Naive thymus-derived CD4-positive, alpha-beta T cell (primary cell): ENCODE data around the gene PIGT. TPM values are rescaled to one million over a fixed set of nuclear protein-coding genes. Genes with fewer than 3 reads are reported as not detected.

Experiments
- ATAC-seq: fragments of 150-1000 bp; cut with Tn5 transposase; 2 replicates; pipeline ENCODE4 v1.10.0; 2021; ENCODE audit warnings: mild to moderate bottlenecking, moderate library complexity
- CTCF ChIA-PET: fragments of 350-600 bp; sonication (Branson Sonifier 250); formaldehyde crosslinking; loops from one replicate; lab custom pipeline; 2021; ENCODE audit warnings: antibody characterized with exemption; lab: Charles Lee
- POLR2A ChIA-PET: fragments of 350-600 bp; sonication (Branson Sonifier 250); formaldehyde crosslinking; loops from one replicate; lab custom pipeline; 2021; ENCODE audit warnings: antibody characterized with exemption, inconsistent platforms; lab: Charles Lee
- DNase-seq, 9 donors: peaks; one replicate each; pipeline versions ENCODE4 v3.0.0 to v3.0.0-alpha.2; 2020 to 2022; ENCODE audit warnings: mixed read lengths in 1 of 9
- H3K27ac ChIP-seq: one replicate; pipeline ENCODE4 v1.7.0; 2013; ENCODE audit warnings: mild to moderate bottlenecking, low read depth, low read length, moderate library complexity
- H3K27me3 ChIP-seq, 2 donors: one replicate each; pipeline ENCODE4 v1.7.0; 2013; ENCODE audit warnings: low read length in 2 of 2, mild to moderate bottlenecking in 2 of 2, moderate library complexity in 2 of 2; ENCODE audit not compliant: control insufficient read depth in 2 of 2, insufficient read depth in 2 of 2
- H3K36me3 ChIP-seq, 3 experiments: 1 replicate in 2 of 3; 2 replicates in 1 of 3; pipeline ENCODE4 v1.7.0; 2013; ENCODE audit warnings: low read length in 3 of 3, mild to moderate bottlenecking in 3 of 3, moderate library complexity in 1 of 3; ENCODE audit not compliant: insufficient read depth in 3 of 3, control insufficient read depth in 2 of 3
- H3K4me1 ChIP-seq, 2 donors: one replicate each; pipeline ENCODE4 v1.7.0; 2013; ENCODE audit warnings: low read length in 2 of 2, mild to moderate bottlenecking in 2 of 2, moderate library complexity in 1 of 2; ENCODE audit not compliant: control insufficient read depth in 2 of 2, insufficient read depth in 2 of 2
- H3K4me3 ChIP-seq: 2 replicates; pipeline ENCODE4 v1.7.0; 2013; ENCODE audit warnings: mild to moderate bottlenecking, low read length
- H3K9me3 ChIP-seq, 3 experiments: 1 replicate in 2 of 3; 2 replicates in 1 of 3; pipeline ENCODE4 v1.7.0; 2013; ENCODE audit warnings: low read length in 3 of 3; ENCODE audit not compliant: control insufficient read depth in 2 of 3
- H3K27ac Mint-ChIP-seq, 9 donors: one replicate each; pipeline ENCODE4 v1.8.0; 2020 to 2022; ENCODE audit warnings: mixed read lengths in 9 of 9, mild to moderate bottlenecking in 8 of 9, moderate library complexity in 5 of 9, inconsistent platforms in 2 of 9
- H3K27me3 Mint-ChIP-seq, 5 donors: one replicate each; pipeline ENCODE4 v1.8.0; 2021 to 2022; ENCODE audit warnings: mixed read lengths in 5 of 5, mild to moderate bottlenecking in 1 of 5
- H3K36me3 Mint-ChIP-seq, 5 donors: one replicate each; pipeline ENCODE4 v1.8.0; 2020 to 2022; ENCODE audit warnings: mixed read lengths in 5 of 5, mild to moderate bottlenecking in 3 of 5, inconsistent platforms in 1 of 5
- H3K4me1 Mint-ChIP-seq, 7 donors: one replicate each; pipeline ENCODE4 v1.8.0; 2020 to 2022; ENCODE audit warnings: mixed read lengths in 7 of 7, mild to moderate bottlenecking in 3 of 7, inconsistent platforms in 1 of 7
- H3K4me3 Mint-ChIP-seq, 10 donors: one replicate each; pipeline ENCODE4 v1.8.0; 2020 to 2022; ENCODE audit warnings: mild to moderate bottlenecking in 10 of 10, mixed read lengths in 10 of 10, moderate library complexity in 6 of 10, inconsistent platforms in 2 of 10
- H3K9me3 Mint-ChIP-seq, 11 donors: one replicate each; pipeline ENCODE4 v1.8.0; 2020 to 2022; ENCODE audit warnings: mixed read lengths in 11 of 11, mild to moderate bottlenecking in 4 of 11, inconsistent platforms in 1 of 11, moderate library complexity in 1 of 11
- intact Hi-C, 2 donors: fragments of 100-400 bp; cut with micrococcal nuclease; formaldehyde crosslinking; loops; one replicate each; pipeline ENCODE4 v1.15.1; 2023
- polyA plus RNA-seq, 2 donors: library from polyadenylated mRNA; unstranded; fragments of 300-500 nt; fragmentation: Illumina TruSeq; gene quantifications; one replicate each; pipeline ENCODE4 v1.2.3, GENCODE V29; 2021
- total RNA-seq, 6 experiments: library from RNA in 5 of 6; stranded (reverse) in 5 of 6; gene quantifications; 1 replicate in 5 of 6; 2 replicates in 1 of 6; pipeline ENCODE4 v1.2.3 and lab custom pipeline; 2021 to 2026

Gene PIGT
- total and polyA plus RNA-seq, 7 experiments from 2014 or later = 78.7 to 140 (median 85.0) TPM

- ChIA-PET POLR2A (no interaction called here), CTCF (interaction anchor here (0.5 to 0.7 kb wide), 2 partner anchors 356 to 545 kb away, joined by 4 to 6 read pairs; no protein-coding TSS in a partner anchor)
- Histone ChIP-seq H3K4me1 (peaks cover 9 to 14% of the 10 kb centered on the region in 2 donors), H3K36me3 (no peaks in the 10 kb centered on the region), H3K27me3 (peaks cover 0 to 6% of the 10 kb centered on the region in 2 donors), H3K4me3 (no peak overlapping the region), H3K9me3 (no peaks in the 10 kb centered on the region), H3K27ac (no peak overlapping the region)
- intact Hi-C loops = no loop called here
- H3K36me3 Mint-ChIP-seq = peaks cover 0 to 16% (median 4%) of the 10 kb centered on the region in 5 donors
- H3K9me3 Mint-ChIP-seq = no peaks in the 10 kb centered on the region
- no peak overlapping the region for H3K27ac Mint-ChIP-seq
- DNase-seq (peak in 1 of 9 donors; percentile 45), ATAC-seq (peak; percentile 67)
- H3K4me3 Mint-ChIP-seq = no peak overlapping the region
- H3K27me3 Mint-ChIP-seq = peaks cover 0 to 37% (median 6%) of the 10 kb centered on the region in 5 donors
- H3K4me1 Mint-ChIP-seq = peaks cover 13 to 37% (median 27%) of the 10 kb centered on the region in 7 donors
Observed at GRCh38 chr20:45445805-45446562, 30.0 kb downstream of the PIGT start.

GRCh38 chr20:45448270-45448669 is 32.3 kb downstream of the PIGT start:
- no peak overlapping the region for H3K4me3 ChIP-seq
- no peak overlapping the region for H3K27ac ChIP-seq
- intact Hi-C loops = no loop called here
- H3K4me1 ChIP-seq = peaks cover 9 to 14% of the 10 kb centered on the region in 2 donors
- no peaks in the 10 kb centered on the region for H3K9me3 Mint-ChIP-seq
- peaks cover 13 to 33% (median 27%) of the 10 kb centered on the region in 7 donors for H3K4me1 Mint-ChIP-seq
- POLR2A ChIA-PET = no interaction called here
- DNase-seq = no peak
- CTCF ChIA-PET = interaction anchor here (0.6 to 2.4 kb wide), 2 partner anchors 32 to 75 kb away, joined by 3 to 13 read pairs; partner anchors contain the start of gene PIGT
- H3K27ac Mint-ChIP-seq = no peak overlapping the region
- H3K27me3 Mint-ChIP-seq = peaks cover 0 to 37% (median 6%) of the 10 kb centered on the region in 5 donors
- ATAC-seq = no peak
- peaks cover 0 to 6% of the 10 kb centered on the region in 2 donors for H3K27me3 ChIP-seq
- H3K36me3 ChIP-seq = no peaks in the 10 kb centered on the region
- H3K4me3 Mint-ChIP-seq = no peak overlapping the region
- no peaks in the 10 kb centered on the region for H3K9me3 ChIP-seq
- H3K36me3 Mint-ChIP-seq = peaks cover 0 to 19% (median 4%) of the 10 kb centered on the region in 5 donors

- Histone ChIP-seq H3K27ac (no peak overlapping the region), H3K4me1 (peaks cover 0 to 3% of the 10 kb centered on the region in 2 donors), H3K9me3 (no peaks in the 10 kb centered on the region), H3K36me3 (no peaks in the 10 kb centered on the region), H3K4me3 (no peak overlapping the region), H3K27me3 (peaks cover 0 to 6% of the 10 kb centered on the region in 2 donors)
- ChIA-PET CTCF (interaction anchor here (0.5 to 4.1 kb wide), 11 partner anchors 9 to 421 kb away, joined by 3 to 25 read pairs (median 6); partner anchors contain the start of gene SYS1), POLR2A (interaction anchor here (1.8 kb wide), 1 partner anchor 86 kb away, joined by 8 read pairs; the partner anchor contains the start of gene SYS1)
- DNase-seq = no peak
- Mint-ChIP-seq H3K27me3 (peaks cover 0 to 35% (median 6%) of the 10 kb centered on the region in 5 donors), H3K9me3 (no peaks in the 10 kb centered on the region), H3K36me3 (peaks cover 0 to 26% (median 9%) of the 10 kb centered on the region in 5 donors), H3K27ac (no peak overlapping the region), H3K4me3 (no peak overlapping the region), H3K4me1 (peaks cover 3 to 22% (median 16%) of the 10 kb centered on the region in 7 donors)
- intact Hi-C loops = loop anchor here in 1 of 2 donors (1.0 kb wide), 1 partner anchor 86 kb away; the partner anchor contains the start of gene SYS1
- ATAC-seq = no peak
Observed at GRCh38 chr20:45449528-45449927, 33.6 kb downstream of the PIGT start.

GRCh38 chr20:45450097-45450818 is 34.3 kb downstream of the PIGT start:
- H3K4me3 ChIP-seq = no peak overlapping the region
- DNase-seq (peak in 6 of 9 donors; percentile 19 to 51 (median 38)), ATAC-seq (peak; percentile 76)
- H3K27ac ChIP-seq = no peak overlapping the region
- Mint-ChIP-seq H3K27ac (no peak overlapping the region), H3K36me3 (peaks cover 0 to 26% (median 9%) of the 10 kb centered on the region in 5 donors), H3K27me3 (peaks cover 0 to 31% (median 3%) of the 10 kb centered on the region in 5 donors), H3K4me3 (no peak overlapping the region), H3K9me3 (no peaks in the 10 kb centered on the region), H3K4me1 (peaks cover 0 to 19% (median 8%) of the 10 kb centered on the region in 7 donors)
- no peaks in the 10 kb centered on the region for H3K4me1 ChIP-seq
- intact Hi-C loops = loop anchor here (1.0 kb wide), 2 partner anchors 87 to 131 kb away; partner anchors contain the start of gene SYS1 (in 1 of the 2)
- no peaks in the 10 kb centered on the region for H3K9me3 ChIP-seq
- ChIA-PET POLR2A (interaction anchor here (0.5 to 1.8 kb wide), 3 partner anchors 77 to 511 kb away, joined by 3 to 8 read pairs (median 6); partner anchors contain the start of gene SYS1), CTCF (interaction anchor here (0.5 to 4.1 kb wide), 14 partner anchors 9 to 422 kb away, joined by 3 to 25 read pairs (median 5); partner anchors contain the start of gene SYS1)
- peaks cover 0 to 6% of the 10 kb centered on the region in 2 donors for H3K27me3 ChIP-seq
- no peaks in the 10 kb centered on the region for H3K36me3 ChIP-seq

GRCh38 chr20:45452238-45452637 is 36.3 kb downstream of the PIGT start:
- CTCF ChIA-PET = interaction anchor here (0.7 to 4.1 kb wide), 6 partner anchors 16 to 769 kb away, joined by 3 to 25 read pairs (median 8); partner anchors contain the start of gene SYS1
- Histone ChIP-seq H3K4me1 (no peaks in the 10 kb centered on the region), H3K27ac (no peak overlapping the region), H3K36me3 (no peaks in the 10 kb centered on the region), H3K27me3 (peaks cover 0 to 6% of the 10 kb centered on the region in 2 donors), H3K9me3 (no peaks in the 10 kb centered on the region), H3K4me3 (no peak overlapping the region)
- POLR2A ChIA-PET = interaction anchor here (1.2 to 1.3 kb wide), 2 partner anchors 78 to 92 kb away, joined by 3 to 4 read pairs; no protein-coding TSS in a partner anchor
- intact Hi-C loops = no loop called here
- no peak for DNase-seq
- Mint-ChIP-seq H3K9me3 (no peaks in the 10 kb centered on the region), H3K36me3 (peaks cover 0 to 32% (median 17%) of the 10 kb centered on the region in 5 donors), H3K4me3 (no peak overlapping the region), H3K4me1 (peaks cover 0 to 10% (median 0%) of the 10 kb centered on the region in 7 donors), H3K27me3 (peaks cover 0 to 13% (median 0%) of the 10 kb centered on the region in 5 donors), H3K27ac (no peak overlapping the region)
- no peak for ATAC-seq
